WERI-Rb-1 (cell line): Measurements from ENCODE around the gene BARHL1.

Experiments
- DNase-seq: peaks from one replicate; pipeline ENCODE4 v3.0.0-alpha.2; 2020
- H3K27ac ChIP-seq: fragments of 250-450 bp; sonication (Bioruptor Pico); 2 replicates; pipeline ENCODE4 v1.5.1; 2020; ENCODE audit warnings: mild to moderate bottlenecking, moderate library complexity
- H3K27me3 ChIP-seq: fragments of 250-450 bp; sonication (Bioruptor Pico); 2 replicates; pipeline ENCODE4 v1.5.1; 2021; ENCODE audit warnings: mild to moderate bottlenecking, low read depth, moderate library complexity; ENCODE audit not compliant: insufficient read depth, severe bottlenecking
- H3K36me3 ChIP-seq: fragments of 250-450 bp; sonication (Bioruptor Pico); 2 replicates; pipeline ENCODE4 v1.5.1; 2020; ENCODE audit warnings: mild to moderate bottlenecking, moderate library complexity
- H3K4me3 ChIP-seq: 2 replicates; pipeline ENCODE4 v1.5.1; 2011; ENCODE audit warnings: low read depth, mild to moderate bottlenecking, control low read depth, low read length
- H3K9me3 ChIP-seq: fragments of 250-450 bp; sonication (Bioruptor Pico); 2 replicates; pipeline ENCODE4 v1.5.1; 2021; ENCODE audit warnings: mild to moderate bottlenecking, moderate library complexity; ENCODE audit not compliant: severe bottlenecking
- TF ChIP-seq, protein P1 (sequence below): IDR thresholded peaks from 2 replicates; pipeline ENCODE4 v1.5.1; 2011; ENCODE audit warnings: low read depth, mild to moderate bottlenecking, control low read depth, inconsistent platforms, low read length

Gene BARHL1

DNA sequence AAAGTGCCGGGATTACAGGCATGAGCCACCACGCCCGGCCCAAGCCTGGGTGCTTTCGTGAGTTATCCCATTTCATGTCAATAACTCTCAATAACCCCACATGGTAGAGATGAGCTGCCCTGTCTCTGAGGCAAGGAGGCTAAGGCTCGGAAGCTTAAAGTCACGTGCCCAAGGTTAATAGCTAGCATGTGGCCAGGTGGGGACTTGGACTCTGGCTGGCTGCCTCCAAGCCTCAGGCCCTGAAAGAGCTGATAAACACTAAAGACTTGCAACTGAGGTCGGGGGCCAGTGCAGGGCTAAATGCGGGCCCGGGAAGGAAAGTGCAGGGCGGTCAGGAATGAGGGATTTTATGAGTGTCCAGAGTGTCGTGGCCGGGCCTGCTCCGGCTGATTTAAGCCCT is 30.9 kb upstream of the BARHL1 start:
- no peaks in the 10 kb centered on the region for H3K36me3 ChIP-seq
- no peaks in the 10 kb centered on the region for H3K27me3 ChIP-seq
- DNase-seq, result peak; percentile 89
- H3K27ac ChIP-seq, result peak overlapping the region; percentile 73
- peaks cover 9% of the 10 kb centered on the region for H3K9me3 ChIP-seq
- H3K4me3 ChIP-seq, result no peak overlapping the region
- TF ChIP-seq, protein P1, sequence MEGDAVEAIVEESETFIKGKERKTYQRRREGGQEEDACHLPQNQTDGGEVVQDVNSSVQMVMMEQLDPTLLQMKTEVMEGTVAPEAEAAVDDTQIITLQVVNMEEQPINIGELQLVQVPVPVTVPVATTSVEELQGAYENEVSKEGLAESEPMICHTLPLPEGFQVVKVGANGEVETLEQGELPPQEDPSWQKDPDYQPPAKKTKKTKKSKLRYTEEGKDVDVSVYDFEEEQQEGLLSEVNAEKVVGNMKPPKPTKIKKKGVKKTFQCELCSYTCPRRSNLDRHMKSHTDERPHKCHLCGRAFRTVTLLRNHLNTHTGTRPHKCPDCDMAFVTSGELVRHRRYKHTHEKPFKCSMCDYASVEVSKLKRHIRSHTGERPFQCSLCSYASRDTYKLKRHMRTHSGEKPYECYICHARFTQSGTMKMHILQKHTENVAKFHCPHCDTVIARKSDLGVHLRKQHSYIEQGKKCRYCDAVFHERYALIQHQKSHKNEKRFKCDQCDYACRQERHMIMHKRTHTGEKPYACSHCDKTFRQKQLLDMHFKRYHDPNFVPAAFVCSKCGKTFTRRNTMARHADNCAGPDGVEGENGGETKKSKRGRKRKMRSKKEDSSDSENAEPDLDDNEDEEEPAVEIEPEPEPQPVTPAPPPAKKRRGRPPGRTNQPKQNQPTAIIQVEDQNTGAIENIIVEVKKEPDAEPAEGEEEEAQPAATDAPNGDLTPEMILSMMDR, result no peak

DNA sequence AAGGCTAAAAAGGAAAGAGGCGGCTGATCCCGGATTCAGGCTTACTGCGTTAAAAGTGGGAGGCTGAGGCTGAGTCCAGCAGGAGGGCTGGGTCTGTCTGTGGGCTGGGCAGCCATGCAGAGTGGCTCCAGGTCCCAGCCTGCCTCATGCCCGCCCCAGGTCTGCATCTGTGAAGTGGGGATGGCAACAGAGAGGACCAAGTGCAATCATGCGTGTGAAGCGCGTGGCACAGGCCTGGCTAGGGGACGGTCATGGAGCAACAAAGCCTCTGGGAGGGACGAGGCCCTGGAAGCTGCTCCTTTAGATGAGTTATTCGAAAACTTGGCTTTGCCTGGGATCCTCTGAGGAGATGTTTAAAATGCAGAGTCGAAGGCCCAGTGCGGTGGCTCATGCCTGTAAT is 30.4 kb upstream of the BARHL1 start:
- peak overlapping the region; percentile 73 for H3K27ac ChIP-seq
- no peak overlapping the region for H3K4me3 ChIP-seq
- H3K36me3 ChIP-seq, result no peaks in the 10 kb centered on the region
- TF ChIP-seq, protein P1, result no peak
- peak; percentile 49 for DNase-seq
- peaks cover 9% of the 10 kb centered on the region for H3K9me3 ChIP-seq
- H3K27me3 ChIP-seq, result no peaks in the 10 kb centered on the region

DNA sequence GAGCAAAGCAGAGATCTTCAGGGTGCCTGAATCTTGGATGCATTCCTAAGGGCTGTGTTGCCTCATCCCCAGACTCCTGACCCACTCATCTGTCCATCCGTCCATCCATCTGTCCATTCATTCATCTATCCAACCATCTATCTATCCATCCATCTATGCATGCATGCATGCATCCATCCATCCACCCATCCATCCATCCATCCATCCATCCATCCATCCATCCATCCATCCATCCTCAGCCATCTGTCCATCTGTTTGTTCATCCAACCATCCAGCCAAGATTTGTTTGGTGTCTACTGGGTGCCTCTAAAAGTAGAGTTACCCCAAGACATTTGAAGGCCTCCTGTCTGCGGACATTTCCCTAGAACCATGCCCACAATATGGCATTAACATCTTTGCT is 27.7 kb upstream of the BARHL1 start:
- no peaks in the 10 kb centered on the region for H3K36me3 ChIP-seq
- no peaks in the 10 kb centered on the region for H3K27me3 ChIP-seq
- TF ChIP-seq, protein P1, result no peak
- H3K9me3 ChIP-seq, result peaks cover 13% of the 10 kb centered on the region
- no peak overlapping the region for H3K27ac ChIP-seq
- DNase-seq, result no peak
- H3K4me3 ChIP-seq, result no peak overlapping the region

DNA sequence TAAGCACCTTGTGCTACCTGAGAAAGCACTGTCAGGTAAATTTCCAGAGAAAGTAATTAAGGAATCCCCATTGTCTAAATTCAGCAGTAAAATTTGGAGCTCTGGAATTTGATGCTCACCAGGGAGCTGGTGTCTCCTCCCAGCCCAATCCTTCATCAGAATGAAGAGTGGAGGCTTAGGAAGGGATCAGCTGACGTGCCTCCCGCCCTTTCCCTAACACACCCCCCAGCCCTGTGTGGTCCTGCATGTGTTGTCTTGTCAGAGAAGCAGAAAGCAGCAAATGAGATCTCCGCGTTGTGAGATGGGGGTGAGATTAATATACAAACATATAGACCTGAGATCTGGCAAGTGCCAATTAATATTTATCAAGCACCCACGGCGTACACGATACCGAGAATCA is 26.9 kb upstream of the BARHL1 start:
- Histone ChIP-seq H3K27me3 (no peaks in the 10 kb centered on the region), H3K9me3 (peaks cover 13% of the 10 kb centered on the region), H3K4me3 (no peak overlapping the region), H3K36me3 (no peaks in the 10 kb centered on the region), H3K27ac (no peak overlapping the region)
- no peak for DNase-seq
- TF ChIP-seq, protein P1, result no peak

DNA sequence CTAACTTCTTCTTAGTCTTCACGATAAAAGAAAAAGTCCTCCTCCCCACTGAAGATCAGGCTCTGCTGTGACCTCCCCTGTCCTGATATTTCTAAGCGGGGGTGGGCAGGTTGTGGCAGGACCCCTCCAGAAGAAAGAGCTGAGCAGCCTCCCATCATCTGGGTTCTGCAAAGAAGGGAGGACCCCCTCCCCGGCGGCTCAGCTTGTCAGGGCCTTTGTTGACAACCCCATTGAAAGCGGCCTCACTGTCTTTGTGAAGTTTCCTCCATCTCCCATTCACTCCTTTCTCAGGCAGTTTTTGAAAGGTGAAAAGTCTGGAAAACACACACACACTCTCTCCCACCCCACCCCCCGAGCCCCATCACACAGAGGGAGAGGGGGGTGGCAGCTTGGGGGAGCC is 26.2 kb upstream of the BARHL1 start:
- DNase-seq, result no peak
- Histone ChIP-seq H3K9me3 (peaks cover 13% of the 10 kb centered on the region), H3K4me3 (no peak overlapping the region), H3K27me3 (no peaks in the 10 kb centered on the region), H3K36me3 (no peaks in the 10 kb centered on the region), H3K27ac (no peak overlapping the region)
- TF ChIP-seq, protein P1, result no peak

DNA sequence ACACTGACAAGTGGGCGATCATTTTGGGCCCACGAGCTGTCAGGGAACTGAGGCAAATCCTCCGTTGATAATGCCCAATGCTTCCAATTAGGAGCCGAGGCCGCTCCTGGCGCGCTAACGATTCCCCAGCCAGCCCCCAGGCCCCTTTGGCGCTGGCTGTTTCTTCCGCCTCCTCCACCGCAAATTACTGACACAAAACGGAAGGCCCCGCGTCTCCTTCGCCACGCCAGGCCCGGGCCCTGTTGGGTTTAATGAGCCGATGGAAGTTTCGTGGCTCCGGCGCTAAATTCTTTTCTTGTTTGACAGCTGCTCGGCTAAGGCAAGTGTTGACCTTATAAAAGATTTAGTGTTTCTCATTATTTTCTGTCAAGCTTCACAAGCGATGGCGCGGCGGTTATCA is 25.7 kb upstream of the BARHL1 start:
- Histone ChIP-seq H3K27ac (no peak overlapping the region), H3K9me3 (peaks cover 13% of the 10 kb centered on the region), H3K4me3 (no peak overlapping the region), H3K36me3 (no peaks in the 10 kb centered on the region), H3K27me3 (no peaks in the 10 kb centered on the region)
- DNase-seq, result no peak
- TF ChIP-seq, protein P1, result no peak
